ENCODE measurements around the gene CROCC.
A peak's percentile ranks its signal among the peaks of the same experiment; 100 is the strongest.
"Not testable (repeated sequence)": the region's sequence is repeated elsewhere in the genome, so short reads cannot be mapped to it uniquely, and the experiment has no call there.

CROCC gene

GRCh38 chr1:16924216-16924918 lies 2.6 kb downstream of the CROCC start:
- no peak for DNase-seq (ENCODE audit: low read depth, low spot score)
- in situ Hi-C loops (cut with HindIII; ENCODE audit: low sequenced_read_pairs): no loop called here
- H3K4me3 ChIP-seq (ENCODE audit: low read depth, low read length): no peak overlapping the region
- no peak for TF ChIP-seq CTCF (IDR thresholded peaks at IDR 0.05; ENCODE audit: low read depth, low read length)

- H3K4me3 ChIP-seq (ENCODE audit: low read depth, low read length): no peak overlapping the region
- peak; percentile 22 for TF ChIP-seq CTCF (IDR thresholded peaks at IDR 0.05; ENCODE audit: low read depth, low read length)
- in situ Hi-C loops (cut with HindIII; ENCODE audit: low sequenced_read_pairs): no loop called here
- no peak for DNase-seq (ENCODE audit: low read depth, low spot score)
Measured at GRCh38 chr1:16924919-16925477, 3.3 kb downstream of the CROCC start.

GRCh38 chr1:16925635-16926490 lies 4.1 kb downstream of the CROCC start:
- TF ChIP-seq CTCF (IDR thresholded peaks at IDR 0.05; ENCODE audit: low read depth, low read length): no peak
- no peak for DNase-seq (ENCODE audit: low read depth, low spot score)
- H3K4me3 ChIP-seq (ENCODE audit: low read depth, low read length): no peak overlapping the region
- in situ Hi-C loops (cut with HindIII; ENCODE audit: low sequenced_read_pairs): no loop called here

- H3K4me3 ChIP-seq (ENCODE audit: low read depth, low read length): no peak overlapping the region
- DNase-seq (ENCODE audit: low read depth, low spot score): peak; percentile 69
- in situ Hi-C loops (cut with HindIII; ENCODE audit: low sequenced_read_pairs): no loop called here
- TF ChIP-seq CTCF (IDR thresholded peaks at IDR 0.05; ENCODE audit: low read depth, low read length): no peak
Measured at GRCh38 chr1:16926491-16927073, 4.9 kb downstream of the CROCC start.

GRCh38 chr1:16927256-16927655 lies 5.5 kb downstream of the CROCC start:
- H3K4me3 ChIP-seq (ENCODE audit: low read depth, low read length): no peak overlapping the region
- in situ Hi-C loops (cut with HindIII; ENCODE audit: low sequenced_read_pairs): no loop called here
- no peak for DNase-seq (ENCODE audit: low read depth, low spot score)
- no peak for TF ChIP-seq CTCF (IDR thresholded peaks at IDR 0.05; ENCODE audit: low read depth, low read length)

- TF ChIP-seq CTCF (IDR thresholded peaks at IDR 0.05; ENCODE audit: low read depth, low read length): no peak
- in situ Hi-C loops (cut with HindIII; ENCODE audit: low sequenced_read_pairs): no loop called here
- no peak for DNase-seq (ENCODE audit: low read depth, low spot score)
- H3K4me3 ChIP-seq (ENCODE audit: low read depth, low read length): no peak overlapping the region
Measured at GRCh38 chr1:16927711-16928485, 6.2 kb downstream of the CROCC start.

- in situ Hi-C loops (cut with HindIII; ENCODE audit: low sequenced_read_pairs); DNase-seq (ENCODE audit: low read depth, low spot score); H3K4me3 ChIP-seq (ENCODE audit: low read depth, low read length): not testable (repeated sequence)
Measured at GRCh38 chr1:16929146-16930041, 7.7 kb downstream of the CROCC start.

All from astrocyte of the spinal cord (primary cell).